GM13976 (cell line): ENCODE measurements around the gene SPECC1L.

Experiments
- DNase-seq: peaks from one replicate; pipeline ENCODE4 v3.0.0; 2012; ENCODE audit warnings: low spot score
- CTCF ChIP-seq: IDR thresholded peaks from 2 replicates; pipeline ENCODE4 v1.5.1; 2012; ENCODE audit warnings: borderline replicate concordance, mild to moderate bottlenecking; ENCODE audit not compliant: insufficient read depth; ENCODE audit errors: extremely low read depth, missing control alignments, control extremely low read depth
- in situ Hi-C: fragments of 300-500 bp; cut with MboI; formaldehyde crosslinking; loops from one replicate; pipeline ENCODE4 v1.12.0; 2022; ENCODE audit warnings: low sequenced_read_pairs, mixed read lengths, inconsistent platforms; ENCODE audit not compliant: unreplicated experiment

Gene SPECC1L

GRCh38 chr22:24384131-24384530 lies 113.5 kb downstream of the SPECC1L start:
- DNase-seq = no peak
- TF ChIP-seq CTCF = no peak
- in situ Hi-C loops = no loop called here

GRCh38 chr22:24386937-24387471 lies 116.4 kb downstream of the SPECC1L start:
- no peak for TF ChIP-seq CTCF
- DNase-seq = no peak
- in situ Hi-C loops = no loop called here

GRCh38 chr22:24389680-24390079 lies 119.0 kb downstream of the SPECC1L start:
- in situ Hi-C loops = no loop called here
- TF ChIP-seq CTCF = no peak

GRCh38 chr22:24390156-24390555 lies 119.5 kb downstream of the SPECC1L start:
- in situ Hi-C loops = no loop called here
- no peak for DNase-seq
- TF ChIP-seq CTCF = no peak

More at GRCh38 chr22:24389680-24390079, 119.0 kb downstream of the SPECC1L start:
- no peak for DNase-seq

- in situ Hi-C loops = no loop called here
- no peak for DNase-seq
- no peak for TF ChIP-seq CTCF
Measured at GRCh38 chr22:24390576-24390975, 119.9 kb downstream of the SPECC1L start.

GRCh38 chr22:24391836-24392217 lies 121.2 kb downstream of the SPECC1L start:
- in situ Hi-C loops = no loop called here
- DNase-seq = no peak

More at GRCh38 chr22:24391836-24392217, 121.2 kb downstream of the SPECC1L start:
- TF ChIP-seq CTCF = no peak
